Glutamatergic neuron (in vitro differentiated cells): Measurements from ENCODE around the gene TMEM141. TPM values are rescaled to one million over a fixed set of nuclear protein-coding genes. Genes with fewer than 3 reads are reported as not detected.
A peak's percentile ranks its signal among the peaks of the same experiment; 100 is the strongest.
"Not testable (repeated sequence)": the region's sequence is repeated elsewhere in the genome, so short reads cannot be mapped to it uniquely, and the experiment has no call there.

Experiments used
- DNase-seq: peaks from one replicate; pipeline ENCODE4 v3.0.0; 2022
- H3K27ac Mint-ChIP-seq: one replicate; pipeline ENCODE4 v1.8.0; 2020; ENCODE audit warnings: mild to moderate bottlenecking, mixed read lengths, inconsistent platforms; ENCODE audit not compliant: unreplicated experiment
- H3K27me3 Mint-ChIP-seq: one replicate; pipeline ENCODE4 v1.8.0; 2020; ENCODE audit warnings: mild to moderate bottlenecking, moderate library complexity, mixed read lengths, inconsistent platforms; ENCODE audit not compliant: unreplicated experiment
- H3K36me3 Mint-ChIP-seq: one replicate; pipeline ENCODE4 v1.8.0; 2020; ENCODE audit warnings: mild to moderate bottlenecking, mixed read lengths, inconsistent platforms; ENCODE audit not compliant: unreplicated experiment
- H3K4me1 Mint-ChIP-seq: one replicate; pipeline ENCODE4 v1.8.0; 2020; ENCODE audit warnings: mild to moderate bottlenecking, low read depth, mixed read lengths, inconsistent platforms; ENCODE audit not compliant: unreplicated experiment
- H3K4me3 Mint-ChIP-seq: one replicate; pipeline ENCODE4 v1.8.0; 2020; ENCODE audit warnings: mild to moderate bottlenecking, mixed read lengths, inconsistent platforms; ENCODE audit not compliant: unreplicated experiment
- H3K9me3 Mint-ChIP-seq: one replicate; pipeline ENCODE4 v1.8.0; 2020; ENCODE audit warnings: mild to moderate bottlenecking, moderate library complexity, mixed read lengths, inconsistent platforms; ENCODE audit not compliant: unreplicated experiment
- CTCF ChIP-seq: fragments of 200-600 bp; sonication (generic); IDR thresholded peaks from one replicate; pipeline ENCODE4 v1.5.0; 2021; ENCODE audit not compliant: partially characterized antibody, unreplicated experiment
- total RNA-seq: library from RNA; stranded (reverse); fragmentation: NEBNext Ultra II Directional; extraction: Animal tissue kit (Norgen Biotek cat#: 25700); gene quantifications from one replicate; pipeline ENCODE4 v1.2.1, GENCODE V29; 2021; ENCODE audit not compliant: unreplicated experiment

Gene TMEM141
- total RNA-seq, 1 donor from 2014 or later: 46.1 TPM

DNA sequence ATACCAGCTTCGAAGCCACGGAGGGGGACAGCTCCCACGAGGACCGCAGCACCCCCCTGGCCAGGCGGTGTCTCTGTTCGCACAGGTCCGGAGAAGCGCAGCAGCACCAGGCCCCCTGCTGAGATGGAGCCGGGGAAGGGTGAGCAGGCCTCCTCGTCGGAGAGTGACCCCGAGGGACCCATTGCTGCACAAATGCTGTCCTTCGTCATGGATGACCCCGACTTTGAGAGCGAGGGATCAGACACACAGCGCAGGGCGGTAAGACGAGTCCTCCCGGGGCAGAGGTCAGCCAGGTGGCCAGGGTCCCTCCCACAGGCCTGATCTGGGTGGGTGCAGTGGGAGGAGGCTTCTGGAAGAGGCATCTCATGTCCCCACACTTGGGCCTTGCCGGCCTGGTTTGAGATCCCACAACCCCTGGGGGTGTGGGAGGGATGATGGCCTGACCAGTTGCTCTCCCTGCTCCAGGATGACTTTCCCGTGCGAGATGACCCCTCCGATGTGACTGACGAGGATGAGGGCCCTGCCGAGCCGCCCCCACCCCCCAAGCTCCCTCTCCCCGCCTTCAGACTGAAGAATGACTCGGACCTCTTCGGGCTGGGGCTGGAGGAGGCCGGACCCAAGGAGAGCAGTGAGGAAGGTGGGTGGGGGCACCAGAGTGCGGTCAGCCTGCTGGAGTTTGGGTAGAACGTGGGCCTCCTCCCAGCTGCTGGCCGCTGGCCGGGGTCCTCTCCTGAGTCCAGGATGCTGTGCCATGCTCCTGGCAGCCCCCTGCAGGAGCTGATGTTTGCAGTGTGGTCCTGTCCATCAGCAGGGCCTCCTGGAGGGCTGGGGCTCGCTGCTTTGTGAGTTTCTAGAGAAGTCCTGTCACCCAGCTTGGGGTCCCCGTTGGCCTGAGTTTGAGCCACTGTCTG, 48.3 kb downstream of the TMEM141 start:
- peaks cover 9% of the 10 kb centered on the region for H3K4me1 Mint-ChIP-seq
- TF ChIP-seq CTCF: no peak
- DNase-seq: no peak
- H3K27me3 Mint-ChIP-seq: peaks cover 11% of the 10 kb centered on the region
- peaks cover 7% of the 10 kb centered on the region for H3K9me3 Mint-ChIP-seq
- H3K27ac Mint-ChIP-seq: peak overlapping the region; percentile 83
- peak overlapping the region; percentile 47 for H3K4me3 Mint-ChIP-seq
- H3K36me3 Mint-ChIP-seq: no peaks in the 10 kb centered on the region

DNA sequence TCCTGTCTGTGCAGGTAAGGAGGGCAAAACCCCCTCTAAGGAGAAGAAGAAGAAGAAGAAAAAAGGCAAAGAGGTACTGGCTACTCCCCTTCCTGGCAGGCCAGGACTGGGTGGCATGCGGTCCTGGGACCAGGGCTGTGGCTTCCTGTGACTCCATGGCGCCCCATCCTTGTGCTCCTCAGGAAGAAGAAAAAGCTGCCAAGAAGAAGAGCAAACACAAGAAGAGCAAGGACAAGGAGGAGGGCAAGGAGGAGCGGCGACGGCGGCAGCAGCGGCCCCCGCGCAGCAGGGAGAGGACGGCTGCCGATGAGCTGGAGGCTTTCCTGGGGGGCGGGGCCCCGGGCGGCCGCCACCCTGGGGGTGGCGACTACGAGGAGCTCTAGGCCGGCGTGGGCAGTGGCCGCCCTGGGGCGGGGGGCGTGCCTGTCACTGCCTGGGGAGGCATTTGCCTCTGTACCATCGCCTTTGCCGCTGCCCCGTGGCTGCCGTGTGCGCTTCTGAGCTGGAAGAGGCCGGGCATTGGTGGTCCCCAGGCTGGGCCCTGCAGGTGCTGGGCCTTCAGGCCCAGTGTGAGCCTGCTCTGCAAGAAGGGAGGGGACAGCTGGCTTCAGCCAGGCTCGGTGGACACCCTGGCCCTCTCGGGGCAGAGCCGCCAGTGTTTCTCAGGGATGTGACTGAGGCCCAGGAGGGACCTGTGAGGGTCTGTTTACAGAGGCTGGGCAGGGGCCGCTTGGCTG, 49.2 kb downstream of the TMEM141 start:
- peaks cover 9% of the 10 kb centered on the region for H3K27me3 Mint-ChIP-seq
- H3K9me3 Mint-ChIP-seq: peaks cover 7% of the 10 kb centered on the region
- H3K4me1 Mint-ChIP-seq: peaks cover 9% of the 10 kb centered on the region
- no peak for DNase-seq
- TF ChIP-seq CTCF: no peak
- H3K36me3 Mint-ChIP-seq: no peaks in the 10 kb centered on the region
- peak overlapping the region; percentile 83 for H3K27ac Mint-ChIP-seq
- H3K4me3 Mint-ChIP-seq: peak overlapping the region; percentile 47

DNA sequence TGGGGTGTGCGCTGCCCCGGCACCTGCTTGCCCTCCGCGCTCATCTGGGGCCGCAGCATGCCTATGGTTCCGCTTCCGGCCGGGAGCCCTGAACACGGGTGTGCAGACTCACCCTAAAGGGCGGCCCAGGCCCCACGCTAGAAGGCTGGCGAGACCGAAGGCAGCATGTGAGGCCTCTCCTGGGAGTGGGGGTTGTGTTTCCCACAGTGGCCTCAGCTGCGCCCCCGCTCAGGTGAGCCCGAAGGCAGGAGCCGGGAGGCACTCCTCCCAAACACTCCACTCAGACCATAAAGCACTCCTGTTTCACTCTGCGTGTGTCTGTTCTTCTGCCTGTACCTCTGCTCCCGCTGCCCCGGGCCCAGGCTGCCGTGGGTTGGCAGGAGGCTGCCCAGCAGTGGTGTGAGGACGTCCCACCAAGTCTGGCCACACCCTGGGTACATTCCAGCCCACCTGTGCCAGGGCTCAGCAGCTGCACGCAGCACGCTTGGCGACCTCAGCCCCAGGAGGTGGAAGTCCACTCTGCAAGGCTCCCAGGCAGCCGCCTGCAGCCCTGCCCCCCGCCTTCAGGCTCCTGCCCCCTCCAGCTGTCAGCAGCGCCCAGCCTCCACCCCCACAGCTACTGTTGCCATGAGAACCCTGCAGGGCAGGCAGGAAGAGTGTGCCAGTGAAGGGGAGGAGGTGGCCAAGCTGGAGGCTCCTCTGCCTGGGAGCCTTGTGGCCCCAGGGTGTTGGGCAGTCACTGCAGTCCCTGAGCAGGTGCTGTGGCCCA, 49.9 kb downstream of the TMEM141 start:
- no peaks in the 10 kb centered on the region for H3K36me3 Mint-ChIP-seq
- peak; percentile 72 for DNase-seq
- peaks cover 9% of the 10 kb centered on the region for H3K27me3 Mint-ChIP-seq
- peaks cover 7% of the 10 kb centered on the region for H3K9me3 Mint-ChIP-seq
- H3K27ac Mint-ChIP-seq: peak overlapping the region; percentile 72
- peaks cover 9% of the 10 kb centered on the region for H3K4me1 Mint-ChIP-seq
- TF ChIP-seq CTCF: no peak
- no peak overlapping the region for H3K4me3 Mint-ChIP-seq

DNA sequence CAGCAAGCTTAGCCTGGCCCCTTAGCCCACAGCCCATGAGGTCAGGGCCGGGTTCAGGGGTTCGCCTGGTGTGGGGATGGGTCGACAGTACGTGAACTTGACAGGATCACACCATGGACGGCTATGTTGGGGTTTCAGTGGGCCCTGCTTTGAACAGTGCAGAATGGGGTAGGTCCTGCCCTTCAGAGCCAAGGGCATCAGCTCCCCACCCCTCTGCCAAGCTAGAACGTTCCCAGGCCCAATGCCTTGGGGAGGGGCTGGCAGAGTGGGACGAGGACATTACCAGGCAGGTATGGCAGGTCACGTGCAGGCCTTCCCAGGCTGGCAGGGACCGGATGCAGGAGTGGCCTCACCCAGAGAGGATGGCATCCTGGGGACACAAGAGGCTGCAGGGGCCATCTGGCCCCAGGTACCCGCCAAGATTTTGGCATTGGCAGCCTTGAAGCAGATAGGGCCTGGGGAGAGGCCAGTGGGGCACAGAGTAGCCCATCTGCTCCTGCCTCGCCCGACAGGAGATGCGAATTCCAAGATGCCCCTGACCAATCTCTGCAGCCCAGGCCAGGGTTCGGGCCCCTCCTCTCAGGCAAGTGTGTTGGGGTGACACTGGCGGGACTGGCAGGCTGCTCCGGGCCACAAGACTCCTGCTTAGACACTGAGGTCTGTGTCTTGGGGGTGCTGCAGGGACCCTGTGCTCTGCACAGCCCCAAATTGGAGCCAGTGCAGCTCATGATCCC, 50.7 kb downstream of the TMEM141 start:
- H3K27me3 Mint-ChIP-seq, DNase-seq, H3K9me3 Mint-ChIP-seq, H3K36me3 Mint-ChIP-seq, H3K4me1 Mint-ChIP-seq: not testable (repeated sequence)
- peak overlapping the region; percentile 72 for H3K4me3 Mint-ChIP-seq
- H3K27ac Mint-ChIP-seq: peak overlapping the region; percentile 89

DNA sequence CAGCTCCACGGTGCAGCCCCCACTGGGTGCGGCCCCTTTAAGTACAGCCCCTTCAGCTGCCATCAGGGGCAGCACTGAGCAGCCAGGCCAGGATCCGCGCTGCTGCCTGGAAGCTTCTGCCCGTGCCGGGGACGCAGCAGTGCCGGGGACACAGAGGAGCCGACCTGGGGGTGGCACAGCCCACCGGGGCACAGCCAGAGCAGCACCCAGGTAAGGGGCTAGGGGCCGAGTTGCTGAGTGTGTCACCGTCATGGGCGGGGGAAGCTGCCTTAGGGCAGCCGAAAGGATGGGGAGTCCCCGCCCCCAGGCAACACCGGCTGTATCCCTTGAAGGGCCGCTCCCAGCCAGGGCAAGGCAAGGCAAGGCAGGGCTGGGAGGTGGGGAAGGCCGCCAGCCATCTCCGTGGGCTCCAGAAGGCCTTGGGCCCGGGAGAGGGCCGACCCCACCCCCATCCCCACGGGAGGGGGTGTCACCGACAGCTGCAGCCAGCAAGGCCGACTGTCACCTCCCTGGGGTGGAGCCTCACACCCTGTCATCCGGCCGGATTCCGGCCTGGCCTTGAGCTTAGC, 51.3 kb downstream of the TMEM141 start, which contains the start of gene AJM1:
Gene AJM1 (plus strand): TSS at position 99 of the 569 bp plus-strand sequence. CDS start 1,937 bp downstream, outside the sequence.
- H3K27me3 Mint-ChIP-seq, H3K36me3 Mint-ChIP-seq, H3K4me1 Mint-ChIP-seq, H3K9me3 Mint-ChIP-seq: not testable (repeated sequence)
- Mint-ChIP-seq H3K27ac (peak within 1 kb of the TSS; percentile 89), H3K4me3 (peak within 1 kb of the TSS; percentile 72)
- peak; percentile 86 for TF ChIP-seq CTCF
- peak; percentile 91 for DNase-seq
